K562 (cell line): Measurements from ENCODE around the gene TTC31. TPM values are rescaled to one million over a fixed set of nuclear protein-coding genes. Genes with fewer than 3 reads are reported as not detected.
A peak's percentile ranks its signal among the peaks of the same experiment; 100 is the strongest.

Experiments
- ATF6 ChIP-seq: sonication (generic); formaldehyde crosslinking; IDR thresholded peaks from 2 replicates; pipeline ENCODE4 v1.4.0; 2020; ENCODE audit warnings: mild to moderate bottlenecking, missing genetic modification reagents
- CSDE1 ChIP-seq, 2 experiments: fragments of 450-650 bp; IDR thresholded peaks; 2 replicates each; pipeline ENCODE4 v1.6.1; 2016; ENCODE audit warnings: mild to moderate bottlenecking in 1 of 2
- ETV6 ChIP-seq, 3 experiments: fragments of 150-350 bp in 1 of 3; sonication (generic) in 1 of 3; formaldehyde crosslinking in 1 of 3; IDR thresholded peaks; 2 replicates each; pipeline versions ENCODE4 v1.6.1 to v1.8.0; 2014 to 2022; ENCODE audit warnings: borderline replicate concordance in 2 of 3, low read depth in 2 of 3, antibody characterized with exemption in 1 of 3, low read length in 1 of 3, mild to moderate bottlenecking in 1 of 3, missing genetic modification reagents in 1 of 3
- FOS ChIP-seq: IDR thresholded peaks from 3 replicates; pipeline ENCODE4 v1.6.1; 2011; ENCODE audit not compliant: insufficient read length; ENCODE audit errors: extremely low read depth
- FOXJ2 ChIP-seq: fragments of 200-800 bp; sonication (Bioruptor generic); IDR thresholded peaks from 2 replicates; pipeline ENCODE4 v1.6.1; 2016; ENCODE audit warnings: missing genetic modification characterization, missing compliant biosample characterization
- HBP1 ChIP-seq: fragments of 450-650 bp; formaldehyde crosslinking; IDR thresholded peaks from 2 replicates; pipeline ENCODE4 v1.4.0; 2022; ENCODE audit warnings: missing genetic modification characterization
- HIVEP1 ChIP-seq: fragments of 250-450 bp; sonication (Bioruptor Pico); IDR thresholded peaks from 2 replicates; pipeline ENCODE4 v1.4.0; 2020; ENCODE audit warnings: mild to moderate bottlenecking
- IRF2 ChIP-seq: sonication (generic); formaldehyde crosslinking; IDR thresholded peaks from 2 replicates; pipeline ENCODE4 v1.8.1; 2022; ENCODE audit warnings: mild to moderate bottlenecking, missing genetic modification reagents
- KDM4B ChIP-seq, 2 experiments: fragments of 450-650 bp in 1 of 2; sonication (generic) in 1 of 2; IDR thresholded peaks; 2 replicates each; pipeline ENCODE4 v1.6.1; 2016 to 2017; ENCODE audit warnings: borderline replicate concordance in 2 of 2, antibody characterized with exemption in 1 of 2, low read depth in 1 of 2, mild to moderate bottlenecking in 1 of 2
- MTA2 ChIP-seq: fragments of 450-650 bp; IDR thresholded peaks from 2 replicates; pipeline ENCODE4 v1.6.1; 2016; ENCODE audit warnings: low read depth
- NFIC ChIP-seq: fragments of 450-650 bp; IDR thresholded peaks from 2 replicates; pipeline ENCODE4 v1.6.1; 2017; ENCODE audit warnings: mild to moderate bottlenecking, inconsistent platforms
- SMAD4 ChIP-seq: fragments of 250-450 bp; sonication (Bioruptor Pico); conservative IDR thresholded peaks from 2 replicates; pipeline ENCODE4 v1.8.0; 2021; ENCODE audit warnings: inconsistent platforms, mild to moderate bottlenecking, moderate library complexity
- ZBTB7A ChIP-seq: IDR thresholded peaks from 2 replicates; pipeline ENCODE4 v1.6.1; 2011; ENCODE audit warnings: low read depth, mild to moderate bottlenecking, low read length, moderate library complexity, borderline replicate concordance; ENCODE audit not compliant: control insufficient read depth
- ZHX1 ChIP-seq: fragments of 150-350 bp; conservative IDR thresholded peaks from 2 replicates; pipeline ENCODE4 v1.6.1; 2014; ENCODE audit warnings: low read length
- ZNF280B ChIP-seq: fragments of 250-450 bp; sonication (Bioruptor Pico); IDR thresholded peaks from 2 replicates; pipeline ENCODE4 v1.5.1; 2021; ENCODE audit warnings: mild to moderate bottlenecking
- polyA plus RNA-seq, 8 experiments: library from polyadenylated mRNA; depleted of rRNA in 4 of 8; stranded (reverse) in 5 of 8; unstranded in 3 of 8; fragments of >200 nt; fragmentation: Nextera tagmentation in 2 of 8; fragmentation: Illumina TruSeq in 1 of 8; extraction: Ambion mirVana in 2 of 8; extraction: Trizol in 1 of 8; gene quantifications; 2 replicates each; pipeline versions ENCODE4 v1.2.1 to v1.2.3, GENCODE V29; 2011 to 2014; ENCODE audit warnings: inconsistent platforms in 1 of 8, missing spikeins in 1 of 8
- total RNA-seq, 7 experiments: library from RNA; depleted of rRNA in 6 of 7; stranded (reverse); fragments of >200 nt in 6 of 7; fragmentation: Illumina TruSeq in 2 of 7; extraction: Trizol in 2 of 7; gene quantifications; 2 replicates each; pipeline versions ENCODE4 v1.2.1 to v1.2.3, GENCODE V29; 2011 to 2021; ENCODE audit warnings: low replicate concordance in 1 of 7
- TF ChIP-seq, protein P1 (sequence below): fragments of 450-650 bp; formaldehyde crosslinking; IDR thresholded peaks from 2 replicates; pipeline ENCODE4 v1.4.0; 2020; ENCODE audit warnings: mild to moderate bottlenecking, moderate library complexity

The TTC31 gene
- total and polyA plus RNA-seq, 9 of the 15 experiments (the other 6 are each of a cell fraction or from before 2014, with no cell fraction given) = 4.7 to 30.5 (median 15.9) TPM

- TF ChIP-seq ZHX1 (no peak), ETV6 (IDR thresholded peaks at IDR 0.05; ENCODE audit: borderline replicate concordance in 1 of 2, low read depth in 2 of 2, low read length in 1 of 2) (no peak), ETV6 (CRISPR knock-in tag; IDR thresholded peaks at IDR 0.05; ENCODE audit: borderline replicate concordance) (no peak), SMAD4 (CRISPR knock-in tag) (peak; percentile 66), FOS (no peak), NFIC (peak; percentile 38; the same call in 1 of the 2 replicates), IRF2 (no peak), FOXJ2 (tag) (no peak), ZNF280B (no peak), HIVEP1 (CRISPR knock-in tag) (0 out of 2 replicates have a peak, but pooled peaks have one; percentile 4), HBP1 (CRISPR knock-in tag) (peak; percentile 23; the same call in 1 of the 2 replicates), ZBTB7A (peak; percentile 92), MTA2 (no peak), CSDE1 (IDR thresholded peaks at IDR 0.05) (peak in 1 of 2 experiments; percentile 59; a peak in 2 of 4 replicates), ATF6 (CRISPR knock-in tag) (peak; percentile 64; the same call in 1 of the 2 replicates), KDM4B (IDR thresholded peaks at IDR 0.05; ENCODE audit: borderline replicate concordance in 2 of 2, low read depth in 1 of 2) (0 out of 4 replicates have a peak, but pooled peaks of 1 of the 2 experiments have one; percentile 68)
- TF ChIP-seq, protein P1, sequence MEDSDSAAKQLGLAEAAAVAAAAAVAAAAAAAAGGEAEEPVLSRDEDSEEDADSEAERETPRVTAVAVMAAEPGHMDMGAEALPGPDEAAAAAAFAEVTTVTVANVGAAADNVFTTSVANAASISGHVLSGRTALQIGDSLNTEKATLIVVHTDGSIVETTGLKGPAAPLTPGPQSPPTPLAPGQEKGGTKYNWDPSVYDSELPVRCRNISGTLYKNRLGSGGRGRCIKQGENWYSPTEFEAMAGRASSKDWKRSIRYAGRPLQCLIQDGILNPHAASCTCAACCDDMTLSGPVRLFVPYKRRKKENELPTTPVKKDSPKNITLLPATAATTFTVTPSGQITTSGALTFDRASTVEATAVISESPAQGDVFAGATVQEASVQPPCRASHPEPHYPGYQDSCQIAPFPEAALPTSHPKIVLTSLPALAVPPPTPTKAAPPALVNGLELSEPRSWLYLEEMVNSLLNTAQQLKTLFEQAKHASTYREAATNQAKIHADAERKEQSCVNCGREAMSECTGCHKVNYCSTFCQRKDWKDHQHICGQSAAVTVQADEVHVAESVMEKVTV (CRISPR knock-in tag) = no peak
Observed at GRCh38 chr2:74507145-74507925, 24.5 kb downstream of the TTC31 start, which contains the start of gene PCGF1 (continued).
